Erythroblast (primary cell): Measurements from ENCODE around the gene RTKN2.

ENCODE experiments used
- GATA1 ChIP-seq: IDR thresholded peaks from 2 replicates; pipeline ENCODE4 v1.6.1; 2011; ENCODE audit warnings: low read depth, mild to moderate bottlenecking, control low read depth, low read length, moderate library complexity
- POLR2A ChIP-seq: IDR thresholded peaks from 2 replicates; pipeline ENCODE4 v1.6.1; 2011; ENCODE audit warnings: mild to moderate bottlenecking, low read length

GRCh38 chr10:62159351-62159750 is 109.3 kb downstream of the RTKN2 start:
- TF ChIP-seq POLR2A = no peak
- no peak for TF ChIP-seq GATA1
